Stomach smooth muscle (tissue), 2 donors: ENCODE results near the gene ANGEL2.

Source experiments
- H3K27ac ChIP-seq: one replicate; pipeline ENCODE4 v1.7.0; 2013; ENCODE audit warnings: mild to moderate bottlenecking, low read length, inconsistent platforms
- H3K27me3 ChIP-seq, 2 donors: one replicate each; pipeline ENCODE4 v1.7.0; 2013; ENCODE audit warnings: low read length in 2 of 2; ENCODE audit not compliant: insufficient read depth in 2 of 2, control insufficient read depth in 1 of 2
- H3K36me3 ChIP-seq, 2 donors: one replicate each; pipeline ENCODE4 v1.7.0; 2013; ENCODE audit warnings: low read length in 2 of 2; ENCODE audit not compliant: control insufficient read depth in 2 of 2, insufficient read depth in 2 of 2
- H3K4me1 ChIP-seq: one replicate; pipeline ENCODE4 v1.7.0; 2013; ENCODE audit warnings: low read length; ENCODE audit not compliant: control insufficient read depth, insufficient read depth
- H3K4me3 ChIP-seq, 2 donors: one replicate each; pipeline ENCODE4 v1.7.0; 2013; ENCODE audit warnings: low read length in 2 of 2
- H3K9ac ChIP-seq, 2 donors: one replicate each; pipeline ENCODE4 v1.7.0; 2013; ENCODE audit warnings: low read length in 2 of 2, mild to moderate bottlenecking in 1 of 2
- H3K9me3 ChIP-seq, 2 donors: one replicate each; pipeline ENCODE4 v1.7.0; 2013; ENCODE audit warnings: low read length in 2 of 2; ENCODE audit not compliant: control insufficient read depth in 2 of 2
- donor health status: healthy.
- donor health status: Pancreatic carcinoma.

ANGEL2 gene

DNA sequence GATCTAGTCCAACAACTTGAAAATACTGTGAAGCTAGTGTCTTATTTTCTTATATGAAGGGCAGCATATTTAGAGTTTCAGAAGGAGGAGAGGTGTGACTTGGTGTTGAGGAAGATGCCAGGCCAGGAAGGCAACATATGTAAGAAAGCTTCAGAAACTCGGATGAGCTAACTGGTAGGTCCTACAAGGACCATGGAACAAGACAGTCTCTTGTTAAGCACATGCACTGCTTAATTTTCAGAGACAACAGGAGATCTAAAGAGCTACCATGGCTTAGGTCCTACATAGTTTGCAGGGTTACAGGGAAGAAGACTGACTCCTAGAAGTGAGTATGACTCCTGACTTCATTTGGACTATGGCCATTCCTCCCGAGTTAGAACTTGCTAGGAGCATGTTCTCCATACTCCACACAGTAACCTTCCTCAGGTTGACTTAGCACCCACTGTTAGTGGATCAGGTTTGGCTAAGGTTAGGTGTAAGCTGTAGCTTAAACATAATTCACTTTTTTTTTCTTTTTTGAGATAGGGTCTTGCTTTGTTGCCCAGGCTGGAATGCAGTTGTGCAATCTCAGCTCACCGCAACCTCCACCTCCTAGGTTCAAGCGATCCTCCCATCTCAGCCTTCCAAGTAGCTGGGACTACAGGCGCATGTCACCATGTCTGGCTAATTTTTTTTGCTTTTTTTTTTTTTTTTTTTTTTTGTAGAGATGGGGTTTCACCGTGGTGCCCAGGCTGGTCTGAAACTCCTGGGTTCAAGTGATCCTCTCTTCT, 31.0 kb downstream of the ANGEL2 start:
- Histone ChIP-seq H3K27ac (no peak overlapping the region), H3K4me3 (no peak overlapping the region), H3K9ac (no peak overlapping the region), H3K9me3 (no peaks in the 10 kb centered on the region), H3K36me3 (peaks cover 0 to 7% of the 10 kb centered on the region in 2 donors), H3K4me1 (peaks cover 4% of the 10 kb centered on the region), H3K27me3 (no peaks in the 10 kb centered on the region)

DNA sequence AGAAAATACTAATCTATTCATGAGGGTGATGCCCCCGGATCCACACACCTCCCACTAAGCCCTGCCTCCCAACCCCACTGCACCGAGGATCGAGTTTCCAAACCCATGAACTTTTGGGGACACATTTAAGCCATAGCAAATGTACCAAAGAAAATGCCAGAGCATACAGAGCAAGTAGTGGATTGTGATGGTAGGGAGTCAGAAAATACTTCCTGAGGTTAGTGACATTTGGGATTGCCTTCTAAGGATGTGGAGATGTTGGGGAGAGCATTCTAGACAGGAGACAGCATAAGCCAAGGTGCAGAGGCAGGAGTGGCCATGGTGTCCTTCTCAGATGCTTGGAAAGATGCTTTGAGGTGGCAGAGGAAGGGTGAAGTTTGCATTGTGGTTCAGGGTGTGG, 32.2 kb downstream of the ANGEL2 start:
- peaks cover 0 to 2% of the 10 kb centered on the region in 2 donors for H3K36me3 ChIP-seq
- H3K9ac ChIP-seq: no peak overlapping the region
- H3K9me3 ChIP-seq: no peaks in the 10 kb centered on the region
- H3K4me1 ChIP-seq: peaks cover 4% of the 10 kb centered on the region
- no peaks in the 10 kb centered on the region for H3K27me3 ChIP-seq
- no peak overlapping the region for H3K27ac ChIP-seq
- no peak overlapping the region for H3K4me3 ChIP-seq

DNA sequence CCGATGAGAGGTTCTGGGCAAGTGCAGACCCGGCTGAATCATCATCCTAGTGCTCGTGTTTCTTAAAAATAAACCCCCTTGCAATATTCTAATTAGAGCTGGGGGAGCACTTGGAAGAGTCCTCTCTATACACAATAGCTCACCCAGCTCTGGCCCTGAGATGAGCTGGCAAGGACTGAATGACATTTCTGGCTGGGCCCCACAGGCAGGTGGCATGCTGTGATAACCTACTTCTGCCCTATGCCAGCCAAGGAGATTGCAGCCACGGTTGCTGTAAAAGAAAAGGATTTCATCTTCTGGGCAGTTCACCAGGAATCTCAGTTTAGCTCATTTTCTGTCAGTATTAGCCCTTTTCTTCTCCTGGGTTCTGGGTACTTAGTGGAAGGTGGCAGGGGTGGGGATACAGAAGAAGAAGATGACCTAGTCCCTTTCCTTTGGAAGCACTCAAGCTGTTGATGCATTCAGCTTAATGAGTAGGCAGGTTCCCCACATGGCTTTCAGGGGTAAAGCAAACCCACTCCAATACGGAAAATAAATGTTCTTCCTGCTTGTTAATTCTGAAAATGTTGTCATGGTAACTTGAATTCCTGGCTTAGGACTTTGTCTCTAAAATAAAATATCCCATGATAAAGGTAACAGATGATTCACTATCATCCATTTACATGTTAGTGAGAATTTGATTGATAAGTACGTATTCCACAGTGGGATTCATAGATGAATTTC, 33.1 kb downstream of the ANGEL2 start:
- Histone ChIP-seq H3K27me3 (no peaks in the 10 kb centered on the region), H3K27ac (no peak overlapping the region), H3K4me3 (no peak overlapping the region)

DNA sequence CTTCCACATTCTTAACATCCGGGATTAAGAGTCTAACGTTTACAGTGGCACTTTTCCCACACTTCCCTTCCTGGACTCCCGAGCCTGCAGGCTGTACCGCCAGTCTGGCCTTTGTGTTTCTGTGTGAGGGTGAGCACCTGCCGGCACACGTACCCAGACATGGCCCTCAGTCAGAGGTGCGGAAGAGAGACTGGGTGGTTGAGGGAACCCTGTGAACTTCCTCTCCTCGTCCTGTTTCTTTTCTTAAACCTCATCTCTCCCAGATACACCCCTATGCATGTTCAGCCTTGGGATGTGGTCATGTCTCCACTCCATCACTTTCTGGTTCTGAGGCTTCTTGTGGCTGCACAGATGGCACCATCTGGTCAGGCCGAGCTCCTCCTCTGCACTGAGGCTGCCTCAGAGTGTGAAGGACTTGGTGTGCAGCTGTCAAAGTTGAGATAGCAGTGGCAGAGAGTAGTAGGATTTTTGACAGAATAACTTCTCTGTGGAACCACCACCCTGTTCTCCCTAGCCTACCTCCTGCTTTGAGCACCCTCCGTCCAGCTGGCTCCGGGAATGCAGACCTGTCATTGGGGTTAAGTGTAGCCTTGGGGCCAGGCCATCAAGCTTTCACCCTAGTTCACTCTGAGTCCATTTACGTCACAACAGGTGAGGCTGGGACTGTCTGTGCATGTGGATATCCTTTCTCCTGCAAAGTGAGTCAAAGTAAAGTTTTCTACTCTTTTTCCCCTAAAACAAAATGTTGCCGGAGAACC, 33.9 kb downstream of the ANGEL2 start:
- Histone ChIP-seq H3K27ac (no peak overlapping the region), H3K36me3 (peaks cover 0 to 2% of the 10 kb centered on the region in 2 donors), H3K9ac (no peak overlapping the region), H3K4me3 (no peak overlapping the region), H3K9me3 (no peaks in the 10 kb centered on the region), H3K27me3 (no peaks in the 10 kb centered on the region), H3K4me1 (peaks cover 4% of the 10 kb centered on the region)

More for the DNA sequence above, 33.1 kb downstream of the ANGEL2 start:
- H3K36me3 ChIP-seq: peaks cover 0 to 2% of the 10 kb centered on the region in 2 donors
- H3K9ac ChIP-seq: no peak overlapping the region
- H3K4me1 ChIP-seq: peaks cover 4% of the 10 kb centered on the region
- H3K9me3 ChIP-seq: no peaks in the 10 kb centered on the region

DNA sequence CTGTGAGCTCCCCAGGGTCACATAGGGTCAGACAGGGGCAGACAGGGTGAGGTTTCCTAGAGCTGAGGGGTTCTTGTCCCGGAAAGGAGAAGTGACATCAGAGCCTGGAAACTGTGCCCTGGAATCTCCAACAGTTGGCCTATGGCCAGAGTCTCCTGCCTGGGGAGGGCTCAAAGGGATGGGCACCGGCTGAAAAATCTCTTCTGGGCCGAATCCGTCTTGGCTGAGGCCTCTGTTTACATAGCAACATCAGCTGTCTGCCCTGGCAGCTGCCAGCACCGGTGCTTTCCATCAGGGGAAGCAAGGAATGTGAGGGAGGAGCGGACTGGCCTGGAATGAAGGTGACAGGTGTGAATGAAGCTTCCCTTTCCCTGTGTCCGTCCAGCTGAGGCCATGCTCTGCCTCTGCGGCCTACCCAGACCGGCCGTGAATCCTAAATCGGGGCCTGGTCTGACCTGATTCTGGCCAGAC, 34.6 kb downstream of the ANGEL2 start:
- Histone ChIP-seq H3K4me1 (peaks cover 4% of the 10 kb centered on the region), H3K9ac (no peak overlapping the region), H3K9me3 (no peaks in the 10 kb centered on the region), H3K4me3 (no peak overlapping the region), H3K36me3 (peaks cover 0 to 2% of the 10 kb centered on the region in 2 donors), H3K27ac (no peak overlapping the region), H3K27me3 (no peaks in the 10 kb centered on the region)

DNA sequence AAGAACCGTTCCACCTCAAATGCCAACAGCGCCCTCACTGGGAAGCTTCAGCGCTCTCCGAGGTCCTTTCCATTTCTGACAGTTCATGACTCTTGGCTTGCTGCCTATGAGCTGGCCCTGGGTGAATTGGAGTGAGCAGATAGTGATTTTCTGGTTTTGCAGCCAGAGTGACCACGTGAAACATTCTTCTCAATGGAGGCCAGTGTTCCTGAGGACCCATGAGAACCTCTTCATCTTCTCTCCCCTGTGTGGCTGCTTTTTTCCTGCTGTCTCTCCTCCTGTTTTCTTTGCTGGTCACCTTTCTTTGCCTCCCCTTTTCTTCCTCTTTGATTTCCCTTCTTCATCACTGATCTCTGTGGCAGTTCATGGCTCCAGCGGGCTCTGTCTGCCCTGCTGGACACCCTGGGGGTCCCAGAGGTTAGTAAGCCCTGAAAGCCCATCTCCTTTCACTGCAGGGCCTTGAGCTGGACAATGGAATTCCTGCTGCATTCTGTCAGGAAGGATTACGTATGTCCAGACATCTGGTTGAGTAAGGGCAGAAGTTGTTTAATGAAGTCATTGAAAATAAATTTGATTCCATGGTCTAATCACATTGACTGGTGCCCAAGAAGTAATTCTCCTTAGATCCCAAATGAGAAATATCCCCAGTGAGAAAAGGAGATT, 35.4 kb downstream of the ANGEL2 start:
- Histone ChIP-seq H3K9ac (no peak overlapping the region), H3K36me3 (peaks cover 0 to 2% of the 10 kb centered on the region in 2 donors)

DNA sequence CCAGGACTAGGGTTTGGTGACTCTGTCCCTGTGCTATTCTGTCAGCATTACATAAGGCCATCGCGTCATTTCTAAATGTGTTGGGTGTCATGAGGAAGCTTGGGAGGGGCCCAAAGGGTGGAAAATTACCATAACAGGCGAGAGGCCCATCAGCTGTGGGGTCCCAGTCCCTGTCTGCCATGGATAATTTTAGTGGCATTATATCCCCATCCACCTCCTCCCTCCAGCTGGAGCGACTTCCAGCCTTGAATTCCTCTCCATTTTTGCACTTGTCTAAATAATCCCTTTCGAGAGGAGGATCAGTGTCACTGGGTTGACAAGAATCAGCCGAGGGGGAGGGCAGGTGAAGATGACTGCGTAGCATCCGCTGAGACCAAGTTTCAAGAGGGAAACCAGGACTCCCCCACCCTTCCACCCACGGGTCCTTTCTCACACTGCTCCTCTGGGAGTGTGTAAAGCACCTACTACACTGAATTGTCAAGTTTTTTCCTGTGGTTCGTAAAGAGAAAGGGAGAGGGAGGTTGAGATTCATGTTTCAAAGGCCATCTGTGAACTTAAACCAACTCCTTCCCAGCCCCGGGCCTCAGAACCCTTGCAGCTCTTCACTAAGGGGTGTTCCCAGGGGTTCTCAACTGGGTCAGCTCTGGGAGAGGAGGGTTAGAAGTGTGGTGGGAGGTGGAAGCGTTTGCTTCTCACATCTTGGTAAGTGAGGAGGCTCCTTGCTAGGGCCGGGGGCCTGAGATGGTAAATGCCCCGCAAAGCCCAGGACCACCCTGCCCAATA, 36.1 kb downstream of the ANGEL2 start:
- Histone ChIP-seq H3K36me3 (peaks cover 0 to 2% of the 10 kb centered on the region in 2 donors), H3K4me1 (peaks cover 4% of the 10 kb centered on the region), H3K9me3 (no peaks in the 10 kb centered on the region), H3K4me3 (no peak overlapping the region), H3K9ac (no peak overlapping the region), H3K27me3 (no peaks in the 10 kb centered on the region), H3K27ac (no peak overlapping the region)

More for the DNA sequence above, 35.4 kb downstream of the ANGEL2 start:
- H3K27me3 ChIP-seq: no peaks in the 10 kb centered on the region
- peaks cover 4% of the 10 kb centered on the region for H3K4me1 ChIP-seq
- no peak overlapping the region for H3K4me3 ChIP-seq
- no peaks in the 10 kb centered on the region for H3K9me3 ChIP-seq
- no peak overlapping the region for H3K27ac ChIP-seq

DNA sequence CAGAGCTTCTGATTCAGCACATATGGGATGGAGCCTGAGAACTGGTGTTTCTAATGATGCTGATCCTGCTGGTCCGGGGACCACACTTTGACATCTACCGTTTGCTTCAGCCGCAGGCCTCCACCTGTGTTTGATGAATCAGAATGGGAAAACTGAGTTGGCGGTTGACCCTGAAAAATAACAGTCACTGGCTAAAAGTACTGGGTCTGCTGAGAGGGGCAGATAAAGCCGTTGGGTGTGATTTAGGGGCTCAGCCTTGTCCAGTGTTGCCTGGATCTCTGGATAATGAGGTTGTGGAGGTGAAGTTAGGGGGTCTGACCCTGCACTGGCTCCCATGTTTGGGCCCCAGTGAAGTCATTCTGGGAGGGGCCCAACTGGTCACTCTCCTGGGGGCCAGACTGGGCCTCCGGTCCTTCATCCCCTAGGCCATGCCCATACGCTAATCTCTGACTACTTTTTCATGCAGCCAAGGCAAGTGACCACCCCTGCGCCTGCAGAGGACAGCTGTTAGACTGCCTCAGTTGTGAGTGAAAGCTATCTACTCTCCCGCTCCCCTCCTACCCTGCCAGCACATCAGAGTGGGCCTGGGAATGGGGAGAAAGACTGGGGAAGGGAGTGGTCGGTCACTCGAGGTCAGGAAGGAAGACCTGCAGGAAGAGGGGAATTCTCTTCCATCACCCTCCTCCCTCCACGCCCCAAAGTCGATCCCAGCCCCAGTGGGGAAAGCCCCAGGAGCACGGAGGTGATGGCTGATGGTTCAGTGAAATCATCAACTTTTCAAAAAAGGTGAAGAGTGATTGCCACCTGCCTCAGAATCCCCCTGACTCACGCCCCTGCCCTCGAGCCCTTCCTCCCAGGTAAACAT, 37.7 kb downstream of the ANGEL2 start:
- Histone ChIP-seq H3K9me3 (no peaks in the 10 kb centered on the region), H3K9ac (no peak overlapping the region), H3K36me3 (peaks cover 0 to 2% of the 10 kb centered on the region in 2 donors), H3K4me3 (no peak overlapping the region), H3K27ac (no peak overlapping the region), H3K27me3 (peaks cover 0 to 2% of the 10 kb centered on the region in 2 donors), H3K4me1 (peaks cover 4% of the 10 kb centered on the region)

DNA sequence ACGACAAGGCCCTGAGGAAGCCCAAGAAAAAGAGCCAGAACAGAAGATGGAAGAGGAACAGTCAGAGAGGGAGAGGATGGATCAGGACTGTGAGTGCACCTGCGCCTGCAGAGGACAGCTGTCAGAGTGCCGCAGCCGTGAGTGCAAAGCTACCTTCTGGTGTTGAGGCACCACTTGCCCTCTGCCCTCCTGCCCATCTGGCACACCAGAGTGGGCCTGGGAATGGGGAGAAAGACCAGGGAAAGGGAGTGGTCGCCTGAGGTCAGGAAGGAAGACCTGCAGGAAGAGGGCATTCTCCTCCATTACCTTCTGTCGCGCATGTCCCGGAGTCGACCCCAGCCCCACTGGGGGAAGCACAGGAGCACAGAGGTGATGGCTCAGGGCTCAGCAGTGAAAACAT, 39.1 kb downstream of the ANGEL2 start:
- no peaks in the 10 kb centered on the region for H3K9me3 ChIP-seq
- H3K9ac ChIP-seq: no peak overlapping the region
- peaks cover 4% of the 10 kb centered on the region for H3K4me1 ChIP-seq
- peaks cover 0 to 2% of the 10 kb centered on the region in 2 donors for H3K36me3 ChIP-seq
- H3K27ac ChIP-seq: no peak overlapping the region
- peaks cover 0 to 2% of the 10 kb centered on the region in 2 donors for H3K27me3 ChIP-seq
- H3K4me3 ChIP-seq: no peak overlapping the region
